ENCODE results near the gene ENTPD1.

Gene ENTPD1

DNA sequence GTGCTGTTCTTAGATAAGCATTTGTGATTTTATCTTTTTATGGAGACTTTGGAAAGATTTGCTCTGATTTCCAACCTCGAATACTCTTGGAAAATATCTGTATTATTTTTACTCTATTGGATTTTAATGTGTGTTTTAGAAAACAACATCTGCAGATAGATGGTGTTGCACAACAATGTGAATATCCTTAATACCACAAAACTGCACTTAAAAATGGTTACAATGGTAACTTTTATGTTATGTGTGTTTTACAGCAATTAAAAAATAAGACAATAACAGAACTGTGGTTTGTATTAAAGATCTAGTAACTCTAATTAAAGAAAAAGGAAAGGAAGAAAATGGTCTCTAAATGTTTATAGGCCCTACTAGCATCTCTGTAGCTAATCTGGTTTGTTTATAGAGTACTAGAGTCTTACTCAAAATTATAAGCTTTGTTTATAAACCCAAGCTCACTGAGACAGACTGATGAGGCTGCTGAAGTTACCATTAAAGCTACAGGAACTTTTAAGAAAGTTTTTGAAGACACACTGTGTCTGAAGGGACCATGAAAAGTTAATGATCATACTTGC, 77.2 kb downstream of the ENTPD1 start:
- no peak for DNase-seq

GRCh38 chr10:95834406-95834805, 78.4 kb downstream of the ENTPD1 start:
- DNase-seq: no peak

GRCh38 chr10:95835149-95835860, 79.3 kb downstream of the ENTPD1 start:
- no peak for DNase-seq

GRCh38 chr10:95835911-95836310, 79.9 kb downstream of the ENTPD1 start:
- no peak for DNase-seq

GRCh38 chr10:95836610-95837355, 80.8 kb downstream of the ENTPD1 start:
- DNase-seq: no peak

- peak; percentile 37 to 40 for DNase-seq
Measured at GRCh38 chr10:95837356-95837776, 81.4 kb downstream of the ENTPD1 start.

DNA sequence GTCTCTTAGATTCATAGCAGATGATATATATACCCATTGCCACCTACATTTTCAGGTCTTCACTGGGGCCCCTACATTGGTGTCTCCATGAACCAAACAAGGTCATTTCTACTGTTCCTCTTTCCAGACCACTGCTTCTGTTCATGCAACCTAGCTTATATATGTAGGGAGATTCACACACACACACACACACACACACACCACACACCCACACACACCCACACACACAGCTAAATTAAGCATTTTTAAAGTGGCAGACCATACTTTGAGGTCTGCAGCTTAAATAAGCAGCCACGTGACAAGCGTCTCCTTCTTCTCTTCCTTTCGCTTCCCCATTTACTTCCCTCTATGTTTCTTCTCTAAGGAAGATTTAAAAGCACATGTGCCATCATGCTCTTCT, 81.8 kb downstream of the ENTPD1 start:
- peak; percentile 87 to 89 for DNase-seq

- DNase-seq: no peak
Measured at GRCh38 chr10:95840121-95840520, 84.2 kb downstream of the ENTPD1 start.

GRCh38 chr10:95840681-95841080, 84.7 kb downstream of the ENTPD1 start:
- DNase-seq: no peak

DNA sequence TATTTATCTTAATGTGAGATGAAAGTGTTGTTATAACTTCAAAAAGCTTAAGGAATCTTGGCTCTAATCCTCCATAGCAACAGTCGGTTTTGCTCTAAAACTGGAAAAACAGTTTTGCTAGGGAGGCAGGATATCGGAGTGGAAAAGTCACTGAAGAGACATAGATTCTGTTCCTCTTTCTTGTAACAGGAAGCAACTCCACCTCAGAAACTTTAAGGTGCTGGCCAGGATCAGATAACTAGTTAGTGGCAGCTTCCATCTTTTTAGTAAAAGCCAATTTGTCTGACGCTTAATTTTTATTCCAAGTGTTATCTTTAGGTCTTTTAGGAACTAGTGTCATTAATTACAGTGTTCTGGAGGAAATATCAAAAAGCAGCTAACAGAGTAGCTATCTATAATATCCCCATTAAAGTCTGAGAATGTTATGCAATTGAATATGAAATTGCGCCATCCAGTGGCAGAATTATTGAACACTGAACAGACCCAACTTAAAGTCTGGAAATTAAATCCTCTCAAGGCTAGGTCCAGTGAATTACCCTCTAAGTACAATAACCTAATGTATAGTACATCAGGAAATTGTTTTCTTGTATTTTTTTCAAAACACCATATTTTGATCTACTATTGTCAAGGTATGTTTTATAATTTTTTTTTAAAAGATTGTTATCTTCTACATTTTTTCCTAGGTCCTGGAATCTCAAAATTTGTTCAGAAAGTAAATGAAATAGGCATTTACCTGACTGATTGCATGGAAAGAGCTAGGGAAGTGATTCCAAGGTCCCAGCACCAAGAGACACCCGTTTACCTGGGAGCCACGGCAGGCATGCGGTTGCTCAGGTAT, 85.9 kb downstream of the ENTPD1 start:
- peak; percentile 46 to 68 for DNase-seq

DNA sequence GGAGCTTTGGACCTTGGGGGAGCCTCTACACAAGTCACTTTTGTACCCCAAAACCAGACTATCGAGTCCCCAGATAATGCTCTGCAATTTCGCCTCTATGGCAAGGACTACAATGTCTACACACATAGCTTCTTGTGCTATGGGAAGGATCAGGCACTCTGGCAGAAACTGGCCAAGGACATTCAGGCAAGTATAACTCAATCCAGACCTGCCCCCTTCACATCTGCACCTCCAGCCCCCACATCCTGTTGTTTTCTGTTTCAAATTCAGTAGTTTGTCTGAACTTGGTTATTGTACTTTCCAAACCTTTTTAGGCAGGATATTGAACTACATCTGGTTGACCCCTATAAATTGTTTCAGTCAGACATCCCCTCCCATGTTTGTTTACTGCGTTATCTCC, 89.4 kb downstream of the ENTPD1 start:
- no peak for DNase-seq

DNA sequence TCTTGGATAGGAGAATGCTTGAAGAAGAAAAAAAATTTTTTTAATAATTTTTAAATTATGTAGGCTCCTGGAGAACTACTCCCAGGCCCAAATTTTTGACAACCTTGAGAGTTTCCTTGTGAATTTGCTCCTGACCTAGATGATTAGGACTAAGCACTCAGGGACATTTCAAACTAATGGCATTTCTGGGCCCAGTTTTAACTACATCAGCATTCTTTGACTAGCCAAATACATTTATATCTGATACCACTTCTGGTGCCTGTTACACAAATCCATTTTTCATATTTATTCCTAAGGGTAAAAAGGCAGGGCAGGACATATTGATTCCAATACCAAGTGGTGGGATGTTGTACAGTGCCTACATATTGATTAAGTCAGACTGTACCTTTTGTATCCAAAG, 91.0 kb downstream of the ENTPD1 start:
- no peak for DNase-seq

- no peak for DNase-seq
Measured at GRCh38 chr10:95848841-95849240, 92.9 kb downstream of the ENTPD1 start.

DNA sequence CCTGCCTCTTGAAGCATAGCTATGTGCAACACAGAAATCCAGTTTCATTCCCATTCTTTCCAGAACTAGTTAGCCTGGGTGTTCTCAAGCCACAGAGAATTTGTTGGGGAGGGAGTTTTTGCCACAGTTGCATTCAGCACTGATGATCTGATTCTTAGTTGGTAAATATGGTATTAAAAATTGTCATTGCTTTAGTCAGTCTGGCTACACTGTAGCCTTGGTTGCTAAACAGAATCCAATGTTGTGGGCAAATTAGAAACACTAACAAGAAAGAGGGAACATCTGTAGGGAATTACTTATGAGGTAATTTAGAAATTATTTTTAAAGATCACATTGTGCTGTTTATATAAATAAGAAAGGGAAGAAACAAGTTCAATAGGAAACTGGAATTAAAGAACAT, 94.8 kb downstream of the ENTPD1 start:
- no peak for DNase-seq

DNA sequence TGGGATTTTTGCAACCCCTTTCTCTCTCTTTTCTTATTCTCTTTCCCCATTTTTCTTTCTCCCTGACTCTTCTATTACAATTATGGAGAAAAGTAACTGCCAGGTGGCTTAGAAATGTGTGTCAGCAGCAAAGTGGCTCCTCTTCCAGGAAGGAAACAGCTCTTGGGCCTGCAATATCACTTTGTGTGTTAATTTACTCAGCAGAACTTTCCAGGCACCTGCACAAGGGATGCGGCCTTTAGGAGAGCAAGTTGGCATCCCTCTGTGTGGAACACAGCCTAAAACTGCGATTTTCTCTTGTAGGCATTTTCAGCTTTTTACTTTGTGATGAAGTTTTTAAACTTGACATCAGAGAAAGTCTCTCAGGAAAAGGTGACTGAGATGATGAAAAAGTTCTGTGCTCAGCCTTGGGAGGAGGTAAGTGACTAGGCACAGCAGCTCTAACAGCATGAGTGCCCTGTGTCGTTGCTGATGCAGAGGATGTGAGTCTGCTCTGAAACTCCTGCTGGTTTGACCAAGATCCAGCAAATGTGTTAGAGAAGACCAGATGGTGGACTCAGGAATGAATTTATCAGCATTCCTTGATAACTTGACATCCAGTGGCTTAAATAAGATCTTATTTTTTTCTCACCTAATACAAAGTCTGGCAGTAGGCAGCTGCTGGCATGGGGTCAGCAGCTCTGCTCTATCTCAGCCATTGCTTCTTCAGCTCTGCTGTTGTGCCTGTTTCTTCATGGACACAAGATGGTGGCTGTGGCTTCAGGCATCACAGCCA, 104.4 kb downstream of the ENTPD1 start:
- no peak for DNase-seq

GRCh38 chr10:95861386-95861785, 105.4 kb downstream of the ENTPD1 start:
- no peak for DNase-seq

GRCh38 chr10:95864906-95865813, 109.2 kb downstream of the ENTPD1 start:
- DNase-seq: peak; percentile 60 to 66

DNA sequence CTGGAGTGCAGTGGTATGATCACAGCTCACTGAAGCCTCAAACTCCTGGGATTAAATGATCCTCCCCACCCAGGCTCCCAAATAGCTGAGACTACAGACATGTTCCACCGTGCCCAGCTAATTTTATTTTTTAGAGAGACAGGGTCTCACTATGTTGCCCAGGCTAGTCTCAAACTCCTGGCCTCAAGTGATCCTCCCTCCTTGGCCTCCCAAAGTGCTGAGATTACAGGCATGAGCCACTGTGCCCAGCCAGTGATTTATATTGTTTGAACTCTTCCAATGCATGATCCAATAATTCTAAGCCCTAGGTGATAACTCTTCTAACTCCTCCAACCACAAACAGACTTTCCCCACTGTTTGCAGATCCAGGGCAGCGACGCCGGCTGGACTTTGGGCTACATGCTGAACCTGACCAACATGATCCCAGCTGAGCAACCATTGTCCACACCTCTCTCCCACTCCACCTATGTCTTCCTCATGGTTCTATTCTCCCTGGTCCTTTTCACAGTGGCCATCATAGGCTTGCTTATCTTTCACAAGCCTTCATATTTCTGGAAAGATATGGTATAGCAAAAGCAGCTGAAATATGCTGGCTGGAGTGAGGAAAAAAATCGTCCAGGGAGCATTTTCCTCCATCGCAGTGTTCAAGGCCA, 110.0 kb downstream of the ENTPD1 start:
- no peak for DNase-seq

GRCh38 chr10:95866467-95866842, 110.5 kb downstream of the ENTPD1 start:
- no peak for DNase-seq

GRCh38 chr10:95867866-95868265, 111.9 kb downstream of the ENTPD1 start:
- DNase-seq: no peak

Data from inflammatory macrophage (primary cell).